A673 (cell line): Measurements from ENCODE around the gene DNMT3A. TPM values are rescaled to one million over a fixed set of nuclear protein-coding genes. Genes with fewer than 3 reads are reported as not detected.

Experiments used
- BruUV-seq: library from RNA; stranded (reverse); fragments of 400-500 nt; replicated peaks from 2 replicates; lab custom pipeline; 2021; lab: Mats Ljungman, UMichigan
- CTCF ChIA-PET: fragments of 300-600 bp; sonication (Branson Sonifier 250); formaldehyde crosslinking; loops from one replicate; lab custom pipeline; 2022; ENCODE audit warnings: antibody characterized with exemption; lab: Charles Lee
- POLR2A ChIA-PET: fragments of 300-600 bp; sonication (Branson Sonifier 250); formaldehyde crosslinking; loops from one replicate; lab custom pipeline; 2022; ENCODE audit warnings: antibody characterized with exemption; ENCODE audit not compliant: low non-redundant PET; lab: Charles Lee
- DNase-seq: peaks from one replicate; pipeline ENCODE4 v3.0.0-alpha.2; 2015; ENCODE audit warnings: low spot score
- H3K27ac ChIP-seq: fragments of 200-600 bp; sonication (generic); 2 replicates; pipeline ENCODE4 v1.5.1; 2016; ENCODE audit warnings: mixed run types, low read depth, mild to moderate bottlenecking, mixed read lengths, antibody characterized with exemption, low read length; ENCODE audit not compliant: poor library complexity, severe bottlenecking
- H3K27me3 ChIP-seq: fragments of 200-600 bp; sonication (generic); replicated peaks from 2 replicates; pipeline ENCODE4 v1.6.1; 2017; ENCODE audit warnings: mixed run types, low read depth, mild to moderate bottlenecking, mixed read lengths, antibody characterized with exemption, low read length; ENCODE audit not compliant: insufficient read depth, poor library complexity
- H3K36me3 ChIP-seq: fragments of 200-600 bp; sonication (generic); 2 replicates; pipeline ENCODE4 v1.6.1; 2016; ENCODE audit warnings: mixed run types, mild to moderate bottlenecking, mixed read lengths, antibody characterized with exemption, low read length; ENCODE audit not compliant: insufficient read depth, poor library complexity, severe bottlenecking
- H3K4me1 ChIP-seq: fragments of 200-600 bp; sonication (generic); 2 replicates; pipeline ENCODE4 v1.6.1; 2017; ENCODE audit warnings: mixed run types, mild to moderate bottlenecking, mixed read lengths, antibody characterized with exemption, low read length; ENCODE audit not compliant: insufficient read depth, poor library complexity, severe bottlenecking
- H3K4me3 ChIP-seq: fragments of 200-600 bp; sonication (generic); 2 replicates; pipeline ENCODE4 v1.5.1; 2016; ENCODE audit warnings: low read depth, mixed run types, mild to moderate bottlenecking, mixed read lengths, low read length; ENCODE audit not compliant: poor library complexity, severe bottlenecking
- H3K9me3 ChIP-seq: fragments of 200-600 bp; sonication (generic); 2 replicates; pipeline ENCODE4 v1.6.1; 2016; ENCODE audit warnings: mixed run types, low read depth, mild to moderate bottlenecking, mixed read lengths, antibody characterized with exemption, low read length; ENCODE audit not compliant: poor library complexity, severe bottlenecking
- CTCF ChIP-seq: fragments of 300-800, 200-600 bp; sonication (generic); conservative IDR thresholded peaks from 2 replicates; pipeline ENCODE4 v1.5.1; 2017; ENCODE audit warnings: low read depth, mild to moderate bottlenecking, antibody characterized with exemption, low read length, moderate library complexity, mixed read lengths
- EZH2 ChIP-seq: fragments of 200-600 bp; sonication (generic); IDR thresholded peaks from 2 replicates; pipeline ENCODE4 v1.6.1; 2017; ENCODE audit warnings: borderline replicate concordance, low read depth, mild to moderate bottlenecking, mixed read lengths, antibody characterized with exemption, low read length; ENCODE audit not compliant: poor library complexity, severe bottlenecking
- intact Hi-C: fragments of 100-400 bp; cut with micrococcal nuclease; formaldehyde crosslinking; loops from one replicate; pipeline ENCODE4 v1.10.0; 2022; ENCODE audit not compliant: unreplicated experiment
- total RNA-seq: library from RNA; stranded (reverse); gene quantifications from 2 replicates; pipeline ENCODE4 v1.2.3, GENCODE V29; 2021

Gene DNMT3A
- total RNA-seq, 1 experiment from 2014 or later: 109 TPM

GRCh38 chr2:25336383-25336841, 5.3 kb downstream of the DNMT3A start:
- no peak for DNase-seq
- no peaks in the 10 kb centered on the region for H3K36me3 ChIP-seq
- H3K4me3 ChIP-seq: no peak overlapping the region
- TF ChIP-seq CTCF: no peak
- TF ChIP-seq EZH2: no peak
- ChIA-PET POLR2A (interaction anchor here (0.7 kb wide), 1 partner anchor 31 kb away, joined by 3 read pairs; no protein-coding TSS in a partner anchor), CTCF (interaction anchor here (0.7 kb wide), 1 partner anchor 84 kb away, joined by 3 read pairs; no protein-coding TSS in a partner anchor)
- peaks cover 18% of the 10 kb centered on the region for H3K4me1 ChIP-seq
- no peaks in the 10 kb centered on the region for H3K27me3 ChIP-seq
- no peaks in the 10 kb centered on the region for H3K9me3 ChIP-seq
- no TSS peak for BruUV-seq
- H3K27ac ChIP-seq: no peak overlapping the region
- intact Hi-C loops: no loop called here

- no TSS peak for BruUV-seq
- H3K9me3 ChIP-seq: no peaks in the 10 kb centered on the region
- DNase-seq: no peak
- H3K36me3 ChIP-seq: no peaks in the 10 kb centered on the region
- H3K4me3 ChIP-seq: no peak overlapping the region
- ChIA-PET CTCF (interaction anchor here (0.6 to 0.7 kb wide), 2 partner anchors 13 to 83 kb away, joined by 3 read pairs; no protein-coding TSS in a partner anchor), POLR2A (interaction anchor here (0.7 kb wide), 1 partner anchor 30 kb away, joined by 3 read pairs; no protein-coding TSS in a partner anchor)
- peaks cover 18% of the 10 kb centered on the region for H3K4me1 ChIP-seq
- intact Hi-C loops: no loop called here
- TF ChIP-seq CTCF: no peak
- no peak for TF ChIP-seq EZH2
- no peaks in the 10 kb centered on the region for H3K27me3 ChIP-seq
- no peak overlapping the region for H3K27ac ChIP-seq
Observed at GRCh38 chr2:25335971-25336370, 5.8 kb downstream of the DNMT3A start.

GRCh38 chr2:25335204-25335603, 6.5 kb downstream of the DNMT3A start:
- H3K4me1 ChIP-seq: peaks cover 16% of the 10 kb centered on the region
- ChIA-PET POLR2A (no interaction called here), CTCF (interaction anchor here (0.6 kb wide), 1 partner anchor 13 kb away, joined by 3 read pairs; no protein-coding TSS in a partner anchor)
- H3K36me3 ChIP-seq: no peaks in the 10 kb centered on the region
- intact Hi-C loops: no loop called here
- TF ChIP-seq EZH2 (no peak), CTCF (no peak)
- H3K9me3 ChIP-seq: no peaks in the 10 kb centered on the region
- no peak overlapping the region for H3K27ac ChIP-seq
- BruUV-seq: no TSS peak
- no peaks in the 10 kb centered on the region for H3K27me3 ChIP-seq
- H3K4me3 ChIP-seq: no peak overlapping the region
- DNase-seq: no peak
